Keratinocyte (primary cell): ENCODE results near the gene PSMD2.

ENCODE experiments used
- CTCF ChIP-seq, 3 experiments: IDR thresholded peaks in 1 of 3; conservative IDR thresholded peaks in 1 of 3; optimal IDR thresholded peaks in 1 of 3; 2 replicates in 2 of 3; 3 replicates in 1 of 3; pipeline versions ENCODE3 to v1.5.1; 2011; ENCODE audit warnings: low read length in 3 of 3, mild to moderate bottlenecking in 3 of 3, moderate library complexity in 2 of 3, control low read depth in 1 of 3, inconsistent platforms in 1 of 3; ENCODE audit not compliant: insufficient read depth in 2 of 3; ENCODE audit errors: extremely low read depth in 1 of 3
- EZH2 ChIP-seq: IDR thresholded peaks from one replicate; pipeline ENCODE4 v1.6.1; 2012; ENCODE audit warnings: inconsistent platforms, mild to moderate bottlenecking, low read length, moderate library complexity

GRCh38 chr3:184353546-184353941 lies 54.5 kb downstream of the PSMD2 start:
- TF ChIP-seq CTCF (optimal IDR thresholded peaks at IDR 0.05 in 1 of 3, IDR thresholded peaks at IDR 0.05 in 1 of 3, conservative IDR thresholded peaks at IDR 0.05 in 1 of 3; ENCODE audit: extremely low read depth in 1 of 3, insufficient read depth in 2 of 3, low read length in 3 of 3) (no peak), EZH2 (no peak)
